Right lobe of liver (tissue), 4 donors: ENCODE data around the gene OR6J1.

ENCODE experiments used
- POLR2A ChIP-seq: fragments of 450-650 bp; IDR thresholded peaks from one replicate; pipeline ENCODE4 v1.6.1; 2017; ENCODE audit warnings: antibody characterized with exemption, mild to moderate bottlenecking
- TF ChIP-seq, protein P1 (sequence below), 4 donors: fragments of 200-600 bp in 3 of 4; fragments of 450-650 bp in 1 of 4; IDR thresholded peaks; one replicate each; pipeline versions ENCODE4 v1.5.1 to v1.8.0; 2016 to 2022; ENCODE audit warnings: antibody characterized with exemption in 4 of 4, mild to moderate bottlenecking in 2 of 4
- donor health status: DM: no; HTN: no; CAD: no.
- donor health status: DM: no; HTN: no; CAD: no.
- donor health status: DM: no; HTN: yes; CAD: no.

DNA sequence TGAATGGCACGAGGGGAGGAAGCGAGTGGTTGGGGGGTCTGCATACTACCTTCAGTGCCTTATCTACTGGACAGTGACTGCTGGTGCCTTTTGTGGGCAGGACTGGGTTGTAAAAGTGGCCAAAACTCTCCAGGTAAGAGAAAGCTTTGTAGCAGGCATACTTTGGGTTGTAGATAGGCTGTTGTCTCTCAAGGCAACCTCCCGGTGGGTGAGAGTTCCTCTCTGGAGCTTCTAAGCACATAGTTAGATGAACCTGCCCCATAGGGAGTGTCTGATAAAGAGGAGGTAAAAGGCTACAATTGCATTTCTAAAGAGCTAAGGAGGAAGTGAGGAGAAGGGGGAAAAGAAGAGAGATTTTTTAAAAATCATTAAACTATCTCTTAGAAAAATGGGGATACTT, 51.0 kb downstream of the OR6J1 start:
- TF ChIP-seq, protein P1, sequence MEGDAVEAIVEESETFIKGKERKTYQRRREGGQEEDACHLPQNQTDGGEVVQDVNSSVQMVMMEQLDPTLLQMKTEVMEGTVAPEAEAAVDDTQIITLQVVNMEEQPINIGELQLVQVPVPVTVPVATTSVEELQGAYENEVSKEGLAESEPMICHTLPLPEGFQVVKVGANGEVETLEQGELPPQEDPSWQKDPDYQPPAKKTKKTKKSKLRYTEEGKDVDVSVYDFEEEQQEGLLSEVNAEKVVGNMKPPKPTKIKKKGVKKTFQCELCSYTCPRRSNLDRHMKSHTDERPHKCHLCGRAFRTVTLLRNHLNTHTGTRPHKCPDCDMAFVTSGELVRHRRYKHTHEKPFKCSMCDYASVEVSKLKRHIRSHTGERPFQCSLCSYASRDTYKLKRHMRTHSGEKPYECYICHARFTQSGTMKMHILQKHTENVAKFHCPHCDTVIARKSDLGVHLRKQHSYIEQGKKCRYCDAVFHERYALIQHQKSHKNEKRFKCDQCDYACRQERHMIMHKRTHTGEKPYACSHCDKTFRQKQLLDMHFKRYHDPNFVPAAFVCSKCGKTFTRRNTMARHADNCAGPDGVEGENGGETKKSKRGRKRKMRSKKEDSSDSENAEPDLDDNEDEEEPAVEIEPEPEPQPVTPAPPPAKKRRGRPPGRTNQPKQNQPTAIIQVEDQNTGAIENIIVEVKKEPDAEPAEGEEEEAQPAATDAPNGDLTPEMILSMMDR (IDR thresholded peaks at IDR 0.05): no peak
- TF ChIP-seq POLR2A: no peak
